SK-N-SH (cell line): Measurements from ENCODE around the gene PPP1R10. TPM values are rescaled to one million over a fixed set of nuclear protein-coding genes. Genes with fewer than 3 reads are reported as not detected.

Source experiments
- CTCF ChIA-PET: fragments of 300-600, 350-600 bp; formaldehyde crosslinking; extraction: SDS; loops from one replicate; lab custom pipeline; 2021; lab: Yijun Ruan, JAX
- POLR2A ChIA-PET: fragments of 350-600 bp; sonication (Branson Sonifier 250); formaldehyde crosslinking; extraction: SDS; loops from one replicate; lab custom pipeline; 2020; ENCODE audit warnings: antibody characterized with exemption, inconsistent platforms; lab: Yijun Ruan, JAX
- DNase-seq: peaks from one replicate; pipeline ENCODE4 v3.0.0; 2012
- H2AFZ ChIP-seq: fragments of 200-600 bp; sonication (generic); 2 replicates; pipeline ENCODE4 v1.8.1; 2016; ENCODE audit warnings: antibody characterized with exemption, mild to moderate bottlenecking, low read depth
- H3F3A ChIP-seq: fragments of 200-600 bp; sonication (generic); replicated peaks from 2 replicates; pipeline ENCODE3; 2016; ENCODE audit warnings: antibody characterized with exemption, mild to moderate bottlenecking; ENCODE audit not compliant: insufficient read depth
- H3K27ac ChIP-seq, 2 experiments: fragments of 200-500 bp in 1 of 2; fragments of 200-600 bp in 1 of 2; sonication (Bioruptor generic) in 1 of 2; sonication (generic), shearing (Covaris generic) in 1 of 2; 2 replicates each; pipeline versions ENCODE4 v1.5.1 to v1.6.1; 2014 to 2016; ENCODE audit warnings: low read depth in 2 of 2, inconsistent platforms in 1 of 2, low read length in 1 of 2, mild to moderate bottlenecking in 1 of 2, mixed read lengths in 1 of 2
- H3K27me3 ChIP-seq: fragments of 200-600 bp; sonication (generic), shearing (Covaris generic); 2 replicates; pipeline ENCODE4 v1.6.1; 2016; ENCODE audit warnings: mixed run types; ENCODE audit not compliant: insufficient read depth
- H3K36me3 ChIP-seq, 2 experiments: fragments of 200-500 bp in 1 of 2; fragments of 200-600 bp in 1 of 2; sonication (Bioruptor generic) in 1 of 2; sonication (generic) in 1 of 2; replicated peaks in 1 of 2; 2 replicates each; pipeline versions ENCODE3 to v1.5.1; 2014 to 2016; ENCODE audit warnings: low read length in 1 of 2, mild to moderate bottlenecking in 1 of 2; ENCODE audit not compliant: insufficient read depth in 2 of 2, control insufficient read depth in 1 of 2
- H3K4me1 ChIP-seq, 2 experiments: fragments of 200-500 bp in 1 of 2; fragments of 200-600 bp in 1 of 2; sonication (Bioruptor generic) in 1 of 2; sonication (generic), shearing (Covaris generic) in 1 of 2; 2 replicates each; pipeline versions ENCODE4 v1.5.1 to v1.6.1; 2014 to 2016; ENCODE audit warnings: low read depth in 1 of 2, low read length in 1 of 2, mixed run types in 1 of 2; ENCODE audit not compliant: insufficient read depth in 2 of 2, control insufficient read depth in 1 of 2
- H3K4me2 ChIP-seq: fragments of 200-600 bp; sonication (generic), shearing (Covaris generic); 2 replicates; pipeline ENCODE4 v1.6.1; 2017; ENCODE audit warnings: mixed run types
- H3K4me3 ChIP-seq, 2 experiments: fragments of 200-500 bp in 1 of 2; fragments of 200-600 bp in 1 of 2; sonication (Bioruptor generic) in 1 of 2; sonication (generic), shearing (Covaris generic) in 1 of 2; 2 replicates each; pipeline versions ENCODE4 v1.5.1 to v1.8.1; 2014 to 2016; ENCODE audit warnings: low read depth in 2 of 2, inconsistent platforms in 1 of 2, low read length in 1 of 2, mild to moderate bottlenecking in 1 of 2, mixed read lengths in 1 of 2, moderate library complexity in 1 of 2
- H3K79me2 ChIP-seq: fragments of 200-600 bp; sonication (generic); 2 replicates; pipeline ENCODE4 v1.8.1; 2017; ENCODE audit warnings: mild to moderate bottlenecking; ENCODE audit not compliant: insufficient read depth
- H3K9ac ChIP-seq: fragments of 200-600 bp; sonication (generic); 2 replicates; pipeline ENCODE4 v1.6.1; 2017; ENCODE audit warnings: mixed run types
- H3K9me2 ChIP-seq: fragments of 200-600 bp; sonication (generic); 2 replicates; pipeline ENCODE4 v1.6.1; 2017; ENCODE audit warnings: mixed run types
- H3K9me3 ChIP-seq: fragments of 200-600 bp; sonication (generic); 2 replicates; pipeline ENCODE4 v1.6.1; 2017; ENCODE audit warnings: mixed run types, mild to moderate bottlenecking, moderate library complexity
- H4K20me1 ChIP-seq: fragments of 200-600 bp; sonication (generic); 2 replicates; pipeline ENCODE4 v1.6.1; 2017; ENCODE audit warnings: mild to moderate bottlenecking, mixed run types; ENCODE audit not compliant: insufficient read depth
- ELF1 ChIP-seq: IDR thresholded peaks from 2 replicates; pipeline ENCODE4 v1.4.0; 2012
- FOSL2 ChIP-seq: IDR thresholded peaks from 2 replicates; pipeline ENCODE4 v1.4.0; 2012; ENCODE audit warnings: low read depth, mild to moderate bottlenecking, moderate library complexity, borderline replicate concordance
- GATA2 ChIP-seq: sonication (generic); formaldehyde crosslinking; IDR thresholded peaks from 2 replicates; pipeline ENCODE4 v1.5.0; 2020; ENCODE audit warnings: mild to moderate bottlenecking, missing genetic modification reagents
- MAX ChIP-seq: IDR thresholded peaks from 2 replicates; pipeline ENCODE4 v1.4.0; 2012; ENCODE audit warnings: low read depth
- MEF2A ChIP-seq: IDR thresholded peaks from 2 replicates; pipeline ENCODE4 v1.4.0; 2012; ENCODE audit warnings: low read depth, borderline replicate concordance
- NRF1 ChIP-seq: IDR thresholded peaks from 2 replicates; pipeline ENCODE4 v1.6.1; 2012; ENCODE audit warnings: low read depth, mild to moderate bottlenecking, low read length
- PBX3 ChIP-seq: IDR thresholded peaks from 2 replicates; pipeline ENCODE4; 2012
- POLR2AphosphoS5 ChIP-seq: IDR thresholded peaks from 2 replicates; pipeline ENCODE4 v1.6.1; 2012; ENCODE audit warnings: low read depth, low read length
- RAD21 ChIP-seq: IDR thresholded peaks from 2 replicates; pipeline ENCODE4 v1.6.1; 2012; ENCODE audit warnings: mild to moderate bottlenecking, low read length
- RCOR1 ChIP-seq: fragments of 150-350 bp; IDR thresholded peaks from 2 replicates; pipeline ENCODE4 v1.6.1; 2017; ENCODE audit warnings: antibody characterized with exemption, low read length
- RXRA ChIP-seq: IDR thresholded peaks from 2 replicates; pipeline ENCODE4 v1.4.0; 2012; ENCODE audit warnings: low read depth, mild to moderate bottlenecking, borderline replicate concordance
- SIN3A ChIP-seq: IDR thresholded peaks from 2 replicates; pipeline ENCODE4 v1.6.1; 2012; ENCODE audit warnings: low read depth, mild to moderate bottlenecking, low read length, moderate library complexity, borderline replicate concordance
- SMC3 ChIP-seq: IDR thresholded peaks from 2 replicates; pipeline ENCODE4 v1.6.1; 2012; ENCODE audit warnings: low read depth, low read length, improper control_type of control experiment
- TCF12 ChIP-seq: IDR thresholded peaks from 2 replicates; pipeline ENCODE4 v1.4.0; 2012
- ZBTB33 ChIP-seq: IDR thresholded peaks from 2 replicates; pipeline ENCODE4 v1.4.0; 2012; ENCODE audit warnings: low read depth, borderline replicate concordance
- WGBS: methylation state at CpG from one replicate; pipeline ENCODE4 v1.1.6; 2017; ENCODE audit warnings: low lambda C conversion rate; 5-methylcytosine and 5-hydroxymethylcytosine counted together
- polyA plus RNA-seq, 3 experiments: library from polyadenylated mRNA; depleted of rRNA; stranded (reverse); fragments of >200 nt; gene quantifications; 2 replicates each; pipeline ENCODE4 v1.2.3, GENCODE V29; 2012

Gene PPP1R10
- polyA plus RNA-seq, 1 of the 3 experiments (the other 2 are of a cell fraction): 16.8 TPM

- no peak for DNase-seq
- H3K4me2 ChIP-seq: no peak overlapping the region
- H3K9ac ChIP-seq: no peak overlapping the region
- no peaks in the 10 kb centered on the region for H3K9me2 ChIP-seq
- H3K9me3 ChIP-seq: no peaks in the 10 kb centered on the region
- WGBS: 95% methylated on average over 14 of the region's 14 CpGs
- no peaks in the 10 kb centered on the region for H3K27me3 ChIP-seq
- TF ChIP-seq NRF1 (no peak), SIN3A (no peak), MAX (no peak), ELF1 (no peak), TCF12 (no peak), RCOR1 (no peak), SMC3 (no peak), MEF2A (no peak), ZBTB33 (no peak), POLR2AphosphoS5 (no peak), PBX3 (no peak), FOSL2 (no peak), RXRA (no peak), RAD21 (no peak), GATA2 (CRISPR knock-in tag) (no peak)
- CTCF ChIA-PET: interaction anchor here (1.2 to 1.3 kb wide), 2 partner anchors 18 to 22 kb away, joined by 3 read pairs; no protein-coding TSS in a partner anchor
- peaks cover 27 to 36% of the 10 kb centered on the region in 2 experiments for H3K36me3 ChIP-seq
- peaks cover 29% of the 10 kb centered on the region for H3K79me2 ChIP-seq
- H4K20me1 ChIP-seq: no peaks in the 10 kb centered on the region
- H3K4me3 ChIP-seq: no peak overlapping the region
- peaks cover 8 to 9% of the 10 kb centered on the region in 2 experiments; a peak in 3 of 4 replicates for H3K4me1 ChIP-seq
- POLR2A ChIA-PET: interaction anchor here (1.1 kb wide), 1 partner anchor 9 kb away, joined by 3 read pairs; the partner anchor contains the start of gene ABCF1
- H3F3A ChIP-seq: peaks cover 16% of the 10 kb centered on the region
- H3K27ac ChIP-seq: no peak overlapping the region
- H2AFZ ChIP-seq: no peak overlapping the region
Measured at GRCh38 chr6:30562470-30563425, 54.3 kb downstream of the PPP1R10 start.
